ENCODE measurements around the gene NPEPL1. TPM values are rescaled to one million over a fixed set of nuclear protein-coding genes. Genes with fewer than 3 reads are reported as not detected.

NPEPL1 gene
- total RNA-seq, 1 donor from 2014 or later = 41.6 TPM

DNA sequence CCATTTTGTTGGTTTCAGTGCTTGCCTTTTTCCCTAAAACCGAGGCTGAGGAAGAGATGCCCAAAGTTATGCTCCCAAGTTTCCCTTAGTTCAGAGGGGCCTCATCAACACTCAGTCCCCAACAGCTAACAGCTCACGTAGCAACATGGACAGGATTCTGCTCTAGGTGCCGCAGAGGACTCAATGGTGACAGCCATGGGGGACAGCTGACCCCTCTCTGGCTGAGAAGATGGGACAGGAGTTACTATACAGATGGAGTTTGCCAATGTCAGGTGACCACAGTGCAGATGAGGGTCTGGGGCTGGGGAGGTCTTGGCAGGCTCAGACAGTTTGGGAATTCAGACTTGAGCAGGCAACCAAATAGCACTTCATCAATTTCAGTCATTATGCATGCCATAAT, 67.3 kb downstream of the NPEPL1 start:
- H3K36me3 ChIP-seq = no peaks in the 10 kb centered on the region
- H3K4me1 ChIP-seq = no peaks in the 10 kb centered on the region
- no peak overlapping the region for H3K4me3 ChIP-seq
- ATAC-seq = no peak
- DNase-seq = no peak
- H3K27me3 ChIP-seq = peaks cover 7% of the 10 kb centered on the region
- TF ChIP-seq, protein P1, sequence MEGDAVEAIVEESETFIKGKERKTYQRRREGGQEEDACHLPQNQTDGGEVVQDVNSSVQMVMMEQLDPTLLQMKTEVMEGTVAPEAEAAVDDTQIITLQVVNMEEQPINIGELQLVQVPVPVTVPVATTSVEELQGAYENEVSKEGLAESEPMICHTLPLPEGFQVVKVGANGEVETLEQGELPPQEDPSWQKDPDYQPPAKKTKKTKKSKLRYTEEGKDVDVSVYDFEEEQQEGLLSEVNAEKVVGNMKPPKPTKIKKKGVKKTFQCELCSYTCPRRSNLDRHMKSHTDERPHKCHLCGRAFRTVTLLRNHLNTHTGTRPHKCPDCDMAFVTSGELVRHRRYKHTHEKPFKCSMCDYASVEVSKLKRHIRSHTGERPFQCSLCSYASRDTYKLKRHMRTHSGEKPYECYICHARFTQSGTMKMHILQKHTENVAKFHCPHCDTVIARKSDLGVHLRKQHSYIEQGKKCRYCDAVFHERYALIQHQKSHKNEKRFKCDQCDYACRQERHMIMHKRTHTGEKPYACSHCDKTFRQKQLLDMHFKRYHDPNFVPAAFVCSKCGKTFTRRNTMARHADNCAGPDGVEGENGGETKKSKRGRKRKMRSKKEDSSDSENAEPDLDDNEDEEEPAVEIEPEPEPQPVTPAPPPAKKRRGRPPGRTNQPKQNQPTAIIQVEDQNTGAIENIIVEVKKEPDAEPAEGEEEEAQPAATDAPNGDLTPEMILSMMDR (IDR thresholded peaks at IDR 0.05) = no peak
- no peak overlapping the region for H3K27ac ChIP-seq
- H3K9me3 ChIP-seq = no peaks in the 10 kb centered on the region
- intact Hi-C loops (cut with DNase I) = no loop called here

DNA sequence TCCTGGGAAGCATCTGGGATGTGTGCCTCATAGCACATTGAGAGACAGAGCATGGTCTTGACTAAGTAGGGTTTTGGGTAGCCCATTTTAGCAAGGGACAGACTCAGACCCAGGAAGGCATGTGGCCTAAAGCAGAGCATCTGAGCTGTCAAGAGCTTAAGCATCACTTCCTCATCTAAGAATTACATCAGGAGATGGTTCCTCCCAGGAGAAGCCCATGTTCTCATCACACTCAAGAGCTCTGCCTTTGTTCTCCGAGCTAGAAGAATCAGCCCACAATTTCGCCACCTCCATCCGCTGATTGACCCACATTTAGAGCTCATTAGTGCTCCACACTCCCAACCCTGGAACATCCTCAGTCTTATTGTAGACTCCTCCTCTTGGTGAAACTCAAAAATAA, 68.3 kb downstream of the NPEPL1 start:
- Histone ChIP-seq H3K27ac (no peak overlapping the region), H3K36me3 (no peaks in the 10 kb centered on the region), H3K4me1 (no peaks in the 10 kb centered on the region), H3K9me3 (no peaks in the 10 kb centered on the region), H3K4me3 (no peak overlapping the region), H3K27me3 (peaks cover 7% of the 10 kb centered on the region)
- DNase-seq (no peak), ATAC-seq (peak; percentile 41)
- TF ChIP-seq, protein P1 (IDR thresholded peaks at IDR 0.05) = no peak
- intact Hi-C loops (cut with DNase I) = no loop called here

DNA sequence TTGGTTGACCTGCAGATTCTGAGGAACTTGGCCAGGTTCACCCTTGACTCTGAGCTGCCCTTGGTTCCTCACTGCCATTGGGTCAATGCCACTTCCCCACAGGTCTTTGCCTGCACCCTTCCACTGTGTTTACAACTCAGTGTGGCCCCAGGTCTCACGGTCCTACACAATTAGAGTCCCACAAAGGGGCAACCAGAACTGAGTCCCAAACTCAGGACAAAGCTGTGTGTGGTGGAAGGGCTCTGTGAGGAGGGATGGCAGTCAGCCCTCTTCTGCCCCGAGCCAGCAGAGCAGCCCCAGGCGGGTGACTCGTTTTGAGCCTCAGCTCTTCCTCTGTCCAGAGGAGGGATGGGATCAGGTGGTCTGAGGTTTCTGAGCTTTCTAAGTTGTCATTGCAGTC, 69.5 kb downstream of the NPEPL1 start:
- no peaks in the 10 kb centered on the region for H3K36me3 ChIP-seq
- DNase-seq (peak; percentile 34), ATAC-seq (no peak)
- H3K4me3 ChIP-seq = no peak overlapping the region
- no peaks in the 10 kb centered on the region for H3K4me1 ChIP-seq
- peaks cover 7% of the 10 kb centered on the region for H3K27me3 ChIP-seq
- intact Hi-C loops (cut with DNase I) = no loop called here
- TF ChIP-seq, protein P1 (IDR thresholded peaks at IDR 0.05) = no peak
- no peaks in the 10 kb centered on the region for H3K9me3 ChIP-seq
- no peak overlapping the region for H3K27ac ChIP-seq

DNA sequence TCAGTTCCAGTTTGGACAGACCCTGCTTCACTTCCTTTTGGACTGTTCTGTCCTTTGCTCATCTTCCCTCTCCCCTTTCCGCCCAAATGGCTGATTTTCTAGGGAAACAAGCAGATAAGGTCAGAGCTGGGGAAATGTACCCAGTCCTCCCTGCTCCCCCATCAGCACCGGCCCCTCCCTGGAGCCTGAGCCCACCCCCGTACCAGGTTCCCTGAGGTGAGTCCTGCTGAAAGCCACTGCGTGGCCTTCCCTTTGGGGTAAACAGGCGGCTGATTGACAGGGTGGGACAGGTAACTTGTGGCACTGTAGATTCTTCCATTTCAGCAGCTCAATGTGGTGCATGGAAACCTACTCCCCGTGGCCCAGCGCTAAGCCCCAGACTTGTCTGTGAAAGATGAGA, 70.5 kb downstream of the NPEPL1 start:
- no peaks in the 10 kb centered on the region for H3K9me3 ChIP-seq
- DNase-seq (peak; percentile 26), ATAC-seq (no peak)
- no peaks in the 10 kb centered on the region for H3K36me3 ChIP-seq
- H3K4me3 ChIP-seq = no peak overlapping the region
- TF ChIP-seq, protein P1 (IDR thresholded peaks at IDR 0.05) = no peak
- H3K4me1 ChIP-seq = no peaks in the 10 kb centered on the region
- intact Hi-C loops (cut with DNase I) = no loop called here
- H3K27ac ChIP-seq = no peak overlapping the region
- H3K27me3 ChIP-seq = peaks cover 15% of the 10 kb centered on the region

Other genes with a start within 250 kb of the NPEPL1 start
- gene APCDD1L, start 177.4 kb upstream of the NPEPL1 start, total RNA-seq = not detected
- gene STX16, start 41.5 kb upstream of the NPEPL1 start, total RNA-seq = 57.0 TPM
- gene GNAS-AS1, start 158.1 kb downstream of the NPEPL1 start, total RNA-seq = 1.1 TPM
- gene GNAS, start 159.9 kb downstream of the NPEPL1 start, total RNA-seq = 746 TPM

Measured in upper lobe of right lung (tissue), 1 donor.